HG03095 (cell line): ENCODE measurements around the gene IBA57.
"Not testable (repeated sequence)": the region's sequence is repeated elsewhere in the genome, so short reads cannot be mapped to it uniquely, and the experiment has no call there.

Source experiments
- ATAC-seq: cut with Tn5 transposase; IDR thresholded peaks from one replicate; pipeline ENCODE4 v1.9.1; 2021; ENCODE audit warnings: moderate library complexity; ENCODE audit not compliant: unreplicated experiment

Gene IBA57

DNA sequence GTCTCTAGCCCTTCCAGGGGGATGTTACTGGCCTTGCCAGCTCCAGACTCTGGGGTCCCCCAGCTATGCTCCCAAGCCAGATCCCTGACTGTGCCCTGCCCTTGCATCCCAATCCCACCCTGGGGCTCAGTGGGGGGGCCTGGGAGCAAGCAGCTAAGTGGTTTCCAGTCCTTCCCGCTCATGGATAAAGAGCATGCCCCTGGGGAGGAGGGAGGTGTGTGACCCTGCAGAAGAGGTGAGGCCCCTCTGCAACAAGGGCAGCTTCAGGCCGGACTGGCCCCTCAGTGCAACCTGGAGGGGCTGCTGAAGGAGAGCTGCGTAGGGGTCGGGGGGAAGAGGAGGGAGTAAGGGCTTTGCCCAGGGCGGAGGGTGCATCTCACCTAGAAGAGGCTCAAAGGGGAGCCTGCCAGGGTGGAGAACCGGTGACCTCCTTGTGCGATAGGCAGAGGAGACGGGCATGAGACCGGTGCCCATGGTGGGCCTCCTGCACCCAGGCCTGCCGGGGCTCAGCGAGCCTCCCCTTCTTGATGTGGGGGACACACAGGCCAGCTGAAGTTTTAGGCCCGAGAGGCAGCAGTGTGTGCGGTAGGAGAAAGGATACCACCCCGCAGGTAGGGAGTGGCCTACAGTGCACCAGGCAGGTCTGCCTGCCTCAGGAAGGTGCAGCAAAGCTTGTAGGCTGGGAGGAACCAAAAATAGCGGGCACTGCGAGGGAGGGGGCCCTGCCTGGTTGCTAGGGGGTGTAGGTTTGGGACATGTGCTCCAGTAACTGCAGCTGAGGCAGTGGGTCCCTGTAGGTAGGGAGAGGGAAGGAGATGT, 45.3 kb downstream of the IBA57 start:
- ATAC-seq: no peak

DNA sequence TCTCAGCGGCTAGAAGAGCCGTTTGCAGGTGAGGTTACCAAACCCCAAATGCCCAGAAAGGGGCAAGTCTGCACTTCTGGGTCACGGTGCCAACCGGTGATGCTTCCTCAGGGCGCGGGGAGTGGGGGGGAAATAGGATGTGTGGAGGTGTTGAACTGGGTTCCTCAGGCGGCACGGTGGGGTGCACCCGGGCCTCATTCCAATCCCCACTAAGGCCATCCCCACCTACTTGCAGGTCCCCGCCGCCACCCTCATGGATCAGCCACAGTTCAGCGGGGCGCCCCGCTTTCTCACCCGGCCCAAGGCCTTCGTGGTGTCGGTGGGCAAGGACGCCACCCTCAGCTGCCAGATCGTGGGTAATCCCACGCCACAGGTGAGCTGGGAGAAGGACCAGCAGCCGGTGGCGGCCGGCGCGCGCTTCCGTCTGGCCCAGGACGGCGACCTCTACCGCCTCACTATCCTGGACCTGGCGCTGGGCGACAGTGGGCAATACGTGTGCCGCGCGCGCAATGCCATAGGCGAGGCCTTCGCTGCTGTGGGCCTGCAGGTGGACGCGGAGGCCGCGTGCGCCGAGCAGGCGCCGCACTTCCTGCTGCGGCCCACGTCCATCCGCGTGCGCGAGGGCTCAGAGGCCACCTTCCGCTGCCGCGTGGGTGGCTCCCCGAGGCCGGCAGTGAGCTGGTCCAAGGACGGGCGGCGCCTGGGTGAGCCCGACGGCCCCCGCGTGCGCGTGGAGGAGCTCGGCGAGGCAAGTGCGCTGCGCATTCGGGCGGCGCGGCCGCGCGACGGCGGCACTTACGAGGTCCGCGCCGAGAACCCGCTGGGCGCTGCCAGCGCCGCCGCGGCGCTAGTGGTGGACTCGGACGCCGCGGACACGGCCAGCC, 46.2 kb downstream of the IBA57 start:
- no peak for ATAC-seq

GRCh38 chr1:228212415-228212965, 46.9 kb downstream of the IBA57 start:
- ATAC-seq: no peak

DNA sequence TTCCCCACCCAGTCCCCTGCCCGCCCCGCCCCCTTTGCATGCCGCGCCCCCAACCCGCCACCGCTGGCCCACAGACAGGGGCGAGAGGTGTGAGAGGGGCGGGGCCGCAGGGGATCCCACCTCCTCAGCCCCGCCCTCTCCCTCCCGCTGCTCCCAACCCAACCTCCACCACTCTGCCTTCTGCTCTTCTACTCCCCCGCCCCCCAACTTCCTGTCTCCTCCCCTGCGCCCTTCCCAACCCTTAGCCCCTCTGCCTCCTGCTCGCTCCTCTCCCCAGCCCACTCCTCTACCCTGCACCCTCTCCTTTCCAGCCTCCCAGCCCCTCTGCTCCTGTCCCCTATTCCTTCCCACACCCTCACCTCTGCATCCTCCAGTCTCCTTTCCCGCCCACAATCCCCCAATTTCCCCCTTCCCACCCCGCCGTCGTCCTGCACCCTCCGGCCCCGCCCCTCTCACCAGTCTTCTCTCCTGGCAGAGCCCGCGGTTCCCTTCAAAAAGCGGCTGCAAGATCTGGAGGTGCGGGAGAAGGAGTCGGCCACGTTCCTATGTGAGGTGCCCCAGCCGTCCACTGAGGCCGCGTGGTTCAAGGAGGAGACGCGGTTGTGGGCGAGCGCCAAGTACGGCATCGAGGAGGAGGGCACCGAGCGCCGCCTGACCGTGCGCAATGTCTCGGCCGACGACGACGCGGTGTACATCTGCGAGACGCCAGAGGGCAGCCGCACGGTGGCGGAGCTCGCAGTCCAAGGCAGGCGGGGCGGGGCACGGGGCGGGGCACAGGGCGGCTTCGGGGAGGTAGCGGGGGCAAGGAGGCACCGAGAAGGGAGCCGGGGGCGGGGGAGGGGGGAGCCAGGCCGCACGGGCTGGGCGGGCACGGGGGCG, 47.6 kb downstream of the IBA57 start:
- ATAC-seq: peak; percentile 94

DNA sequence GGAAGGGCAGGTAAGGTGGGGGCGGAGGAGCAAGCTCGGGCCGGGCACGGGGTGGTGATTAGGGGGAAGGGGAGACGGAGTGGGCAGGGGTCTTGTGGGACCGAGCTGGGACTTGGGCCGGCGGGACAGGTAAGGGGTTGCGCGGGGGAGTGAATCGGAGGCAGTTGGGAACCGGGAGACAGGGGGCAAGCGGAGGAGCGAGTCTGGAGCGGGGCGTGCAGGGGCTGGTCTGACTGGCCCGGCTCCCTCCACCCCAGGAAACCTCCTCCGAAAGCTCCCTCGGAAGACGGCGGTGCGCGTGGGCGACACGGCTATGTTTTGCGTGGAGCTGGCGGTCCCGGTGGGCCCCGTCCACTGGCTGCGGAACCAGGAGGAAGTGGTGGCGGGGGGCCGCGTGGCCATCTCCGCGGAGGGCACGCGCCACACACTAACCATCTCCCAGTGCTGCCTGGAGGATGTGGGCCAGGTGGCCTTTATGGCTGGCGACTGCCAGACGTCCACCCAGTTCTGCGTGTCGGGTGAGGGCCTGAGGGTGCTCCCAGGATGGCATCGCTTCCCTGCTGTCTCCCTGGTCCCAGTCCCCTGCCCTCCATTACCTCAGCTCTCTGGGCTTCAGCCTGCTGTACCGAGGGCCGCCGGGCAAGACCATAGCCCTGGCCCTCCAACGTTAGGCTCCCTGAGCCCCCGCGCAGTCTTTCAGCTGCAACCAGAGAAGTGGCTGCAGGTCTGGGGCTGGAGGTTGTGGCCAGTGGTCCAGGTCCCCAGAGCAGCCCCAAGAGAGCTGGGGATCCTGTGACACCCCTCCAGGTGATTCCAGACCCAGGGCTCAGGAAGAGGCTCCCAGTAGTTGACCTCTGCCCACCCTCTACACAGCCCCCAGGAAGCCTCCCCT, 48.6 kb downstream of the IBA57 start:
- no peak for ATAC-seq

DNA sequence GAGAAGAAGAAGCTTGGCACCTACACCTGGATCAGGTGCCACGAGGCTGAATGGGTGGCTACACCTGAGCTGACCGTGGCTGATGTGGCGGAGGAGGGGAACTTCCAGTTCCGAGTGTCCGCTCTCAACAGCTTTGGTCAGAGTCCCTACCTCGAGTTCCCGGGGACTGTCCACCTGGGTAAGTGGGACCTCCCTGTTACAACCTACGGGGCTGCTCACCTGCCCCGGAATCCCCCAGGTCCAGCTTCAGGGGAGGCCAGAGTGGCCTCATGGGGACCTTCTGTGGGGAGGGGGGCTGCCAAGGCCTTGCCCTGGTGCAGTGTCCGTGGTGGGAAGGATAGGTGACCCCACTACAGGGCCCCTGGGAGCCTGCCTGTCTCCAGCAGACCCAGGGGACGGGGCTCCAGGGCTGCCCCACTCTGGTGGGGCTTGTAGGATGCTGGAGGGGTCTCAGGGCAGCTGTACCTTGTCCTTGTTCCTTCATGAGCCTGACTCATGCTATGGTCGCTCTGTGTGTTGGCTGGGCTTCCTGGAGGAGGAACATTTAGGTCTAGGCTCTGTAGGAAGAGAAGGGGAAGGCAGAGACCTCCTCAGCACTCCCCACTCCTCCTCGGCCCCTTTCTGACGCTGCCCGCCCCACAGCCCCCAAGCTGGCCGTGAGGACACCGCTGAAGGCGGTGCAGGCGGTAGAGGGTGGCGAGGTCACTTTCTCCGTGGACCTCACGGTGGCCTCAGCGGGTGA, 49.5 kb downstream of the IBA57 start:
- no peak for ATAC-seq

- no peak for ATAC-seq
Measured at GRCh38 chr1:228215663-228216116, 50.1 kb downstream of the IBA57 start.

GRCh38 chr1:228216371-228217320, 51.0 kb downstream of the IBA57 start:
- no peak for ATAC-seq

DNA sequence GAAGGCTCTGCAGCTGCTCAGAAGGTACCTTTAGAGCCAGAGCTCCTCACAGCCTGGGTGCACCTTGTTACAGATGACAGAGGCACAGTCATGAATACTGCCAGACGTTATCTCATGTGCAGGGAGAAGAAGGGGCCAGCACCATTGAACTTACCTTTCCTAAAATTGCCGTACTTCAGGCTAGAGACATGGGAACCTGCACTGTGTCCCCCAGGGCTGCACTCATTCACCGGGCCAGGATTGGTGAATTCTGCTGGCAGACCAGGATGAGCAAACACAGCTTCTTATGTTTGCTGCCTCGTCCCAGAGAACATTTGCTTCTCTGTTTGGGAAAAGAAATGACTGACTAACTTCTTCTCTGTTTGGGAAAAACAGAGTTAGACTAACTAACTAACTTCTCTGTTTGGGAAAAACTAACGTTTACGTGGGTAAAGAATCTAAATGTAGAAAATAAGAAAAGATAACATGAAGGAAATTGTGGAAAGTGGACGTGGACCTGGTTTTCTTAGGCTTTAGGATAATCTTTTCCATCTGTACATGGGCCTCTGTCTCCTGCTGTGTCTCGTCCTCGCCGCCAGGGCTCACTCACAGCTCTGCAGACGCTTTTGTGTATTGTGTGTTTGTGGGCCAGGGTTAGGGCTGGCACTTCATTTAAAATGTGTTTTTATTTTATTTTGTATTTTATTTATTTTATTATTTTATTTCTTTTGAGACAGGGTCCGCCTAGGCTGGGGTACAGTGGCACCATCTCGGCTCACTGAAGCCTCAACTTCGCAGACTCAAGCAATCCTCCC, 52.1 kb downstream of the IBA57 start:
- ATAC-seq: no peak

- ATAC-seq: no peak
Measured at GRCh38 chr1:228218513-228219244, 53.1 kb downstream of the IBA57 start.

DNA sequence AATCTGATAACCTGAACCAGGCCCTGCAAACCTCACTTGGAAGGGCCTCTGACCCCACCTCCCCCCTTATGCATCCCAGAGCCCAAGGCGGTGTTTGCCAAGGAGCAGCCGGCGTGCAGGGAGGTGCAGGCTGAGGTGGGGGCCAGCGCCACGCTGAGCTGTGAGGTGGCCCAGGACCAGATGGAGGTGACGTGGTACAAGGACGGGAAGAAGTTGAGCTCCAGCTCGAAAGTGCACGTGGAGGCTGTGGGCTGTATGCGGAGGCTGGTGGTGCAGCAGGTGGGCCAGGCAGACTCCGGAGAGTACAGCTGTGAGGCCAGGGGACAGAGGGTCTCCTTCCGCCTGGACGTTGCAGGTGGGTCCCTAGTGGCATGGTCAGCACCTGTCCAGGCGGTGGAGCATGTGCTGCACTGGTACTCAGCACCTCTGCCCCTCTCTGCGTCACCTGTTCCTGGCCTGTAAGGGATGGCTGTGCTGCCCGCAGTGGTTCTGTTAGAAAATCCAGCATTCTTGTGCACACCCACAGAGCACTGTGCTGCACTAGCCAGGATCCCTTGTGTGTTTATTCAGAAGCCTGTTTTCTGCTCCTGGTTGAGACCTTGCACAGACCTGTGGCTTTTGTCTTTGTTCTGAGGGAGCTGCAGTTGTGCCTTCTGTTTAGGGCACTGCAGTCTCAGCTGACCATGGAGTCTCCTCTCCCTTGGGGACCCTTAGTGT, 53.8 kb downstream of the IBA57 start:
- ATAC-seq: no peak

DNA sequence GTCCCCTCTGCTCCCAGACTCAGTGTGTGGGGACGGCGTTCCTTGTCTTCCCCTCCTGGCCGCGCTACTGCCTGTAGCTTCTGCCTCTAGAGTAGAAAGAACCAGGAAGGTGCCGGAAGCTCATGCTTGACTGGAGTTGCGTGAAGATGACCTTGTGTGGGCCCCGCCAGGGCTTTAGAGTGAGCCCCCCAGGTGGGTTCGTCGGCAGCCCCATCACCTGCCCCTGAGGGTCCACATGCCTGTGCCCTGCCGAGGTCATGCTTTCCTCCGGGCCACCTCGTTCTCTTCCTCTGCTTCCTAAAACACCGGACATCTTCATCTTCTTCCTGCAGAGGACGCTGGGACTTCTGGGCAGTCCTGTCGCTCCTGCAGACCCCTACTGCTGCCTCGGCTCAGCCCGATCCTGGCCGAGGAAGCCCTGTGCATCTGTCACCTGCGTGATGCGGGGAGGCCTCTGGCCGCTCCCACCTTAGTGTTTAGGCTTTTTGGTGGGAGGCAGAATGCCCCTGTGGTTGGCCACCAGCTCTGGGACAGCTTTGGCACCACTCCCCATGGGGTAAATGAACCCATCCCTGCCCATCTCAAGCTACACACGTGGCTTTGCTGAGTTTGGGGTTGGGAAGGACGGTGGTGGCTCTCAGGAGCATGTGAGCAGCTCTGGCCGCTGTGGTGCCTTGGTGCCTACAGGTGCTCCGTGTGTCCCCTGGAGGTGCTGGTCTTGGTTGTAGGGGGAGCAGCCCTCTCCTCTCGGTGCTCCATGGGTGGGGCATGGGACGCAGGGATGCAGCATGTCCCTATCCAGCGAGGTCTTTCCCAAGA, 54.6 kb downstream of the IBA57 start:
- no peak for ATAC-seq

- ATAC-seq: not testable (repeated sequence)
Measured at GRCh38 chr1:228221097-228221496, 55.5 kb downstream of the IBA57 start.

DNA sequence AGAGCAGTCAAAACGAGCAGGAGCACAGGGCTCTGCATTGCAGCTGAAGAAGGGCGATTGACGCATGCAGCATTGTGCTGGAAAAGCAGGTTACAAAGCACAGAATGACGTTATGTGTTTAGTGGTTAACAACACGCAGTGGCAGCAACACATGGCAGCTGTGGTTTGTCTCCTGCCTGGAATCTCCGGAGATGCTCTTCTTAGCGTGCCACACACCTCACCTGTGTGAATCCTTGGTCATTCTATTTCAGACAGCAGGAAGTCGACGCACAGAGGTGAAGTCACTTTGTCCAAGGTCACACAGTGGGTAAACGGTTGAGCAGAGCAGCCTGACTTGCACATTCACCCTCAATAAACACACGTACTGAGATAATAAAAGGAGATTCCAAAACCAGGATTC, 56.9 kb downstream of the IBA57 start:
- no peak for ATAC-seq
